HEK293 (cell line): ENCODE results near the gene SYNE1.

Source experiments
- CTCF ChIP-seq: fragments of 450-650 bp; formaldehyde crosslinking; IDR thresholded peaks from 2 replicates; pipeline ENCODE4 v1.5.1; 2016; ENCODE audit warnings: missing biosample characterization, missing genetic modification characterization
- KLF17 ChIP-seq: fragments of 450-650 bp; formaldehyde crosslinking; IDR thresholded peaks from 2 replicates; pipeline ENCODE4 v1.5.1; 2016; ENCODE audit warnings: missing biosample characterization, missing genetic modification characterization
- REPIN1 ChIP-seq: fragments of 450-650 bp; formaldehyde crosslinking; IDR thresholded peaks from 2 replicates; pipeline ENCODE4 v1.5.1; 2017; ENCODE audit warnings: missing biosample characterization, missing genetic modification characterization, low read depth
- REST ChIP-seq: fragments of 450-650 bp; formaldehyde crosslinking; IDR thresholded peaks from 2 replicates; pipeline ENCODE4 v1.5.1; 2016; ENCODE audit warnings: missing biosample characterization, missing genetic modification characterization
- TCF7L2 ChIP-seq: IDR thresholded peaks from 2 replicates; pipeline ENCODE4 v1.6.1; 2011; ENCODE audit warnings: low read depth, mild to moderate bottlenecking, inconsistent platforms, low read length, moderate library complexity, borderline replicate concordance
- YY2 ChIP-seq: fragments of 450-650 bp; formaldehyde crosslinking; IDR thresholded peaks from 2 replicates; pipeline ENCODE4 v1.5.1; 2016; ENCODE audit warnings: missing biosample characterization, missing genetic modification characterization
- ZEB2 ChIP-seq: fragments of 450-650 bp; formaldehyde crosslinking; IDR thresholded peaks from 2 replicates; pipeline ENCODE4 v1.5.1; 2016; ENCODE audit warnings: missing biosample characterization, missing genetic modification characterization
- ZNF19 ChIP-seq: fragments of 450-650 bp; formaldehyde crosslinking; IDR thresholded peaks from 2 replicates; pipeline ENCODE4; 2016; ENCODE audit warnings: missing biosample characterization, missing genetic modification characterization, low read depth
- ZNF239 ChIP-seq: fragments of 450-650 bp; formaldehyde crosslinking; IDR thresholded peaks from 2 replicates; pipeline ENCODE4 v1.5.1; 2016; ENCODE audit warnings: missing biosample characterization, missing genetic modification characterization
- ZNF24 ChIP-seq: fragments of 450-650 bp; formaldehyde crosslinking; IDR thresholded peaks from 2 replicates; pipeline ENCODE4 v1.5.1; 2016; ENCODE audit warnings: missing biosample characterization, missing genetic modification characterization
- ZNF311 ChIP-seq: fragments of 450-650 bp; formaldehyde crosslinking; IDR thresholded peaks from 2 replicates; pipeline ENCODE4 v1.5.1; 2017; ENCODE audit warnings: missing biosample characterization, missing genetic modification characterization, borderline replicate concordance
- ZNF600 ChIP-seq: fragments of 450-650 bp; formaldehyde crosslinking; IDR thresholded peaks from 2 replicates; pipeline ENCODE4 v1.5.1; 2016; ENCODE audit warnings: missing biosample characterization, missing genetic modification characterization
- ZNF707 ChIP-seq: fragments of 450-650 bp; formaldehyde crosslinking; IDR thresholded peaks from 2 replicates; pipeline ENCODE4 v1.5.1; 2016; ENCODE audit warnings: missing biosample characterization, missing genetic modification characterization
- ZNF768 ChIP-seq: fragments of 450-650 bp; formaldehyde crosslinking; IDR thresholded peaks from 2 replicates; pipeline ENCODE4 v1.5.1; 2018; ENCODE audit warnings: missing biosample characterization, mild to moderate bottlenecking, missing genetic modification characterization

- TF ChIP-seq ZEB2 (no peak), ZNF707 (tag by site-specific recombination) (no peak), CTCF (tag by site-specific recombination) (no peak), ZNF311 (tag by site-specific recombination) (no peak), REST (tag by site-specific recombination) (no peak), REPIN1 (no peak), KLF17 (tag by site-specific recombination) (no peak), ZNF600 (tag by site-specific recombination) (no peak), ZNF24 (tag by site-specific recombination) (no peak), ZNF19 (no peak), YY2 (tag by site-specific recombination) (no peak), TCF7L2 (no peak), ZNF239 (no peak), ZNF768 (no peak)
These were observed 33.3 kb downstream of the SYNE1 start for GRCh38 chr6:152603911-152604310.
